SHP77 treated with DMSO at 0.1 percent for 48 hours (cell line): ENCODE results near the gene SLX4IP.
A peak's percentile ranks its signal among the peaks of the same experiment; 100 is the strongest.
"Not testable (repeated sequence)": the region's sequence is repeated elsewhere in the genome, so short reads cannot be mapped to it uniquely, and the experiment has no call there.

ENCODE experiments used
- DNase-seq: peaks from one replicate; lab custom pipeline; 2025; lab: John Stamatoyannopoulos, UW

Gene SLX4IP

GRCh38 chr20:10434832-10435812 is at the start of gene SLX4IP:
Gene SLX4IP (plus strand): TSS chr20:10435305. CDS start chr20:10458205, 22,900 bp downstream.
- DNase-seq, result peak; percentile 99

- DNase-seq, result no peak
Measured at GRCh38 chr20:10385850-10386544, 49.1 kb upstream of the SLX4IP start.

- no peak for DNase-seq
Measured at GRCh38 chr20:10387686-10388085, 47.4 kb upstream of the SLX4IP start.

- no peak for DNase-seq
Measured at GRCh38 chr20:10388597-10388996, 46.5 kb upstream of the SLX4IP start.

GRCh38 chr20:10390709-10391108 is 44.4 kb upstream of the SLX4IP start:
- DNase-seq, result no peak

GRCh38 chr20:10394752-10395151 is 40.4 kb upstream of the SLX4IP start:
- DNase-seq, result not testable (repeated sequence)

- DNase-seq, result no peak
Measured at GRCh38 chr20:10398834-10399369, 36.2 kb upstream of the SLX4IP start.

- DNase-seq, result no peak
Measured at GRCh38 chr20:10402938-10403608, 32.0 kb upstream of the SLX4IP start.

- no peak for DNase-seq
Measured at GRCh38 chr20:10404023-10404628, 31.0 kb upstream of the SLX4IP start.

GRCh38 chr20:10404959-10405530 is 30.1 kb upstream of the SLX4IP start:
- DNase-seq, result no peak

GRCh38 chr20:10408108-10408813 is 26.8 kb upstream of the SLX4IP start:
- no peak for DNase-seq

GRCh38 chr20:10411673-10412072 is 23.4 kb upstream of the SLX4IP start:
- no peak for DNase-seq

- no peak for DNase-seq
Measured at GRCh38 chr20:10412591-10413408, 22.3 kb upstream of the SLX4IP start.

GRCh38 chr20:10415013-10415650 is 20.0 kb upstream of the SLX4IP start:
- no peak for DNase-seq

- DNase-seq, result not testable (repeated sequence)
Measured at GRCh38 chr20:10417218-10417617, 17.9 kb upstream of the SLX4IP start.

GRCh38 chr20:10419550-10420133 is 15.5 kb upstream of the SLX4IP start:
- no peak for DNase-seq

- no peak for DNase-seq
Measured at GRCh38 chr20:10423735-10424134, 11.4 kb upstream of the SLX4IP start.

- peak; percentile 17 for DNase-seq
Measured at GRCh38 chr20:10427060-10427692, 7.9 kb upstream of the SLX4IP start.
